Left renal cortex interstitium (tissue), 4 donors: ENCODE data around the gene CERS1. TPM values are rescaled to one million over a fixed set of nuclear protein-coding genes. Genes with fewer than 3 reads are reported as not detected.

Experiments used
- DNase-seq, 4 donors: peaks; one replicate each; pipeline ENCODE4 v3.0.0-alpha.2; 2013; ENCODE audit warnings: low read depth in 4 of 4, low spot score in 2 of 4, missing footprints in 1 of 4
- polyA plus RNA-seq, 4 donors: library from polyadenylated mRNA; unstranded; fragments of 120-200 nt; gene quantifications; one replicate each; pipeline ENCODE4 v1.2.1, GENCODE V29; 2013; ENCODE audit not compliant: insufficient read length in 4 of 4

Gene CERS1
- polyA plus RNA-seq, 4 donors, result 4.8 to 8.1 (median 6.7) TPM

GRCh38 chr19:18844806-18845329 is 51.1 kb downstream of the CERS1 start:
- no peak for DNase-seq

- DNase-seq, result no peak
Observed at GRCh38 chr19:18843960-18844359, 52.0 kb downstream of the CERS1 start.

- no peak for DNase-seq
Observed at GRCh38 chr19:18842166-18842565, 53.8 kb downstream of the CERS1 start.

GRCh38 chr19:18841400-18841799 is 54.6 kb downstream of the CERS1 start:
- no peak for DNase-seq

GRCh38 chr19:18840288-18841267 is 55.4 kb downstream of the CERS1 start:
- no peak for DNase-seq

- DNase-seq, result no peak
Observed at GRCh38 chr19:18839465-18840287, 56.3 kb downstream of the CERS1 start.

GRCh38 chr19:18834644-18834984 is 61.3 kb downstream of the CERS1 start:
- no peak for DNase-seq

- no peak for DNase-seq
Observed at GRCh38 chr19:18833849-18834643, 61.9 kb downstream of the CERS1 start.

GRCh38 chr19:18833141-18833476 is 62.8 kb downstream of the CERS1 start:
- no peak for DNase-seq

GRCh38 chr19:18832306-18833140 is 63.4 kb downstream of the CERS1 start:
- no peak for DNase-seq

GRCh38 chr19:18831524-18832305 is 64.2 kb downstream of the CERS1 start, which contains the start of gene UPF1:
Gene UPF1, plus strand, starts transcription at chr19:18831959. Its CDS starts 251 bp downstream, at chr19:18832210.
- peak in 3 of 4 donors; percentile 83 to 91 (median 88) for DNase-seq

GRCh38 chr19:18830488-18830887 is 65.5 kb downstream of the CERS1 start:
- no peak for DNase-seq

- DNase-seq, result no peak
Observed at GRCh38 chr19:18828786-18829185, 67.2 kb downstream of the CERS1 start.

Other genes starting within 250 kb of the CERS1 start
- 10 to 100 TPM; 12.2 to 32.4 (median 21.6) TPM for gene CRTC1, start 212.5 kb downstream of the CERS1 start, polyA plus RNA-seq
- under 1 TPM in 3 of 4 donors, not detected in 1; 0.11 to 0.39 (median 0.35) TPM for gene COMP, start 104.9 kb downstream of the CERS1 start, polyA plus RNA-seq
- 10 to 100 TPM; 44.6 to 70.4 (median 62.0) TPM for gene UPF1, start 64.2 kb downstream of the CERS1 start, polyA plus RNA-seq
- 100 to 1,000 TPM in 3 of 4 donors, 10 to 100 TPM in 1; 97.5 to 153 (median 119) TPM for gene COPE, start 23.2 kb upstream of the CERS1 start, polyA plus RNA-seq
- gene DDX49, start 23.6 kb upstream of the CERS1 start, polyA plus RNA-seq, result 10 to 100 TPM; 43.2 to 60.9 (median 51.9) TPM
- 10 to 100 TPM; 49.3 to 82.4 (median 70.7) TPM for gene HOMER3, start 45.1 kb upstream of the CERS1 start, polyA plus RNA-seq
- 100 to 1,000 TPM in 2 of 4 donors, 10 to 100 TPM in 2; 69.9 to 147 (median 98.6) TPM for gene SUGP2, start 137.4 kb upstream of the CERS1 start, polyA plus RNA-seq
- 10 to 100 TPM; 31.8 to 37.1 (median 34.7) TPM for gene ARMC6, start 137.4 kb upstream of the CERS1 start, polyA plus RNA-seq
- gene SLC25A42, start 167.8 kb upstream of the CERS1 start, polyA plus RNA-seq, result 10 to 100 TPM; 16.6 to 27.8 (median 18.8) TPM
- 10 to 100 TPM; 25.5 to 46.2 (median 36.3) TPM for gene TMEM161A, start 242.3 kb upstream of the CERS1 start, polyA plus RNA-seq